ACC112 (cell line): Measurements from ENCODE around the gene PTPRE.

Experiments
- H2AFZ ChIP-seq: fragments of 200-600 bp; sonication (generic); one replicate; pipeline ENCODE4 v1.6.0; 2017; ENCODE audit warnings: antibody characterized with exemption, low read length; ENCODE audit not compliant: unreplicated experiment
- H3K27ac ChIP-seq: fragments of 200-600 bp; sonication (generic); 2 replicates; pipeline ENCODE4 v1.5.1; 2014; ENCODE audit warnings: low read depth, mild to moderate bottlenecking, antibody characterized with exemption, low read length, moderate library complexity
- H3K27me3 ChIP-seq: fragments of 200-600 bp; sonication (generic); 2 replicates; pipeline ENCODE4 v1.6.1; 2014; ENCODE audit warnings: mild to moderate bottlenecking, antibody characterized with exemption, low read length, moderate library complexity, mixed read lengths; ENCODE audit not compliant: insufficient read depth
- H3K36me3 ChIP-seq: fragments of 200-600 bp; sonication (generic); 2 replicates; pipeline ENCODE4 v1.6.1; 2016; ENCODE audit warnings: mild to moderate bottlenecking, antibody characterized with exemption, low read length, moderate library complexity, mixed read lengths; ENCODE audit not compliant: insufficient read depth
- H3K4me1 ChIP-seq: fragments of 200-600 bp; sonication (generic); one replicate; pipeline ENCODE4 v1.6.1; 2016; ENCODE audit warnings: low read length, mixed read lengths; ENCODE audit not compliant: insufficient read depth, unreplicated experiment, control insufficient read depth
- H3K4me3 ChIP-seq: fragments of 200-600 bp; sonication (generic); 2 replicates; pipeline ENCODE4 v1.5.1; 2014; ENCODE audit warnings: mild to moderate bottlenecking, low read depth, low read length
- H3K79me2 ChIP-seq: fragments of 200-600 bp; sonication (generic); one replicate; pipeline ENCODE4 v1.6.0; 2016; ENCODE audit warnings: low read length; ENCODE audit not compliant: control insufficient read depth, unreplicated experiment, insufficient read depth

PTPRE gene

DNA sequence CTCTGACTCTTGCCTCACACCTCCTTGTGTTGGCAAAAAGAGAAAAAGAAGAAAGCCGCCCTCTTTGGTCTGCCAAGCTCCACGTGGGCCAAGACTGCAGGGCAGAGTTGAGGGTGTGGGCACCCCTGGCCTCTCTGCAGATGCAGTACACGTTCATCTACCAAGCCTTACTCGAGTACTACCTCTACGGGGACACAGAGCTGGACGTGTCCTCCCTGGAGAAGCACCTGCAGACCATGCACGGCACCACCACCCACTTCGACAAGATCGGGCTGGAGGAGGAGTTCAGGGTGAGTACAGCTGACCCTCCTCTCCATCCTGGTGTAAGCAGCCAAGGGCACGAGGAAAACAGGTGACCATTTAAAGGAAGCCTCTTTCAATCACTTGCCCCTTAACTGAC, 163.3 kb downstream of the PTPRE start:
- H3K4me3 ChIP-seq = no peak overlapping the region
- peaks cover 3% of the 10 kb centered on the region for H3K4me1 ChIP-seq
- no peak overlapping the region for H3K27ac ChIP-seq
- no peaks in the 10 kb centered on the region for H3K79me2 ChIP-seq
- peaks cover 4% of the 10 kb centered on the region; the same call in 1 of the 2 replicates for H3K36me3 ChIP-seq
- no peak overlapping the region for H2AFZ ChIP-seq
- no peaks in the 10 kb centered on the region for H3K27me3 ChIP-seq

DNA sequence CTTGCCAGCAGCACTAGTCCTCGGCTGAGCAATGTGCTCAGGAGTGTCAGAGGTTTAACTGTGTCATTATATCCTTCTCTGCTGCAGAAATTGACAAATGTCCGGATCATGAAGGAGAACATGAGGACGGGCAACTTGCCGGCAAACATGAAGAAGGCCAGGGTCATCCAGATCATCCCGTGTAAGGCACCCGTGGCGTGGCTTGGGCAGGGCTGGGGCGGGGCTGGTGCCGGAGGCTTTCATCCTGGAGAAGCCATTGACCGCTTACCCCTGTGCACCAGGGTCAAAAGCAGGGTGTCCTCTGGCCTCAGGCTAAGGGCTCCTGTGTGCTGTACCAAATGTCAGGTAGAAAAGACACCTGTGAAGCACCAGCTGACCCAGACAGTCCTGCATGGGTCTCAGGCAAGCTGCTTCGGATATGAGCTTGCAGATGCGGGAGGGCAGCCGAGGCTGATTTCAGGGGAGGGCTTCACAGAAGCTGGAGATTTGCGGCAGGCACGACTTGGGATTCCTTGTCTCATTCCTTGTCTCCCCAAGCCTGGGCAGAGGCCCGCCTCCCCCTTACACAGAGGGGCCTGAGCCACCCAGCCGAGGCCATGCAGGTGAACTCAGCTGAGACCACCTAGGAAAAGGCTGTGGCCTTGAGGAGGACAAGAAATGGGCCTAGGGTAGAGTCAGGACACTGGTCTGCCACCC, 164.0 kb downstream of the PTPRE start:
- Histone ChIP-seq H3K79me2 (no peaks in the 10 kb centered on the region), H2AFZ (no peak overlapping the region), H3K4me1 (no peaks in the 10 kb centered on the region), H3K27ac (no peak overlapping the region), H3K4me3 (no peak overlapping the region), H3K27me3 (no peaks in the 10 kb centered on the region), H3K36me3 (peaks cover 4% of the 10 kb centered on the region; the same call in 1 of the 2 replicates)

DNA sequence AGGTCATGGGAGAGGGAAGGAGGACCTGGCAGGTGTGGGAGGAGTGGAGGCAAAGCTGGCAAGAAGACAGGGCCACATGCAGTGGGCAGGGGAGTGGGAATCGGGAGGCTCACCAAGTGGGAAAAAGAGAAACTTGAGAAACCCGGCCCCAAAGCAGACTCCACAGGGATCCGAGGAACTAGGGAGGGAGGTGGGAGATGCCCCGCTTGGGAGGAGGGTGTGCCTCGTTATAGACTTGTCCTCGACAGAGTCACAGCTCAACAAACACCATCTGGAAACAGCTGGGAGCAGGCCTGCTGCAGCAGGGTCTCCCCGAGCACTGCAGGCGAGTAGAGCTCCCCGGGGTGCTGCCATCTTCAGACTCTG, 164.5 kb downstream of the PTPRE start:
- no peaks in the 10 kb centered on the region for H3K4me1 ChIP-seq
- H3K79me2 ChIP-seq = no peaks in the 10 kb centered on the region
- no peak overlapping the region for H2AFZ ChIP-seq
- peaks cover 4% of the 10 kb centered on the region; the same call in 1 of the 2 replicates for H3K36me3 ChIP-seq
- no peak overlapping the region for H3K4me3 ChIP-seq
- no peaks in the 10 kb centered on the region for H3K27me3 ChIP-seq
- no peak overlapping the region for H3K27ac ChIP-seq

DNA sequence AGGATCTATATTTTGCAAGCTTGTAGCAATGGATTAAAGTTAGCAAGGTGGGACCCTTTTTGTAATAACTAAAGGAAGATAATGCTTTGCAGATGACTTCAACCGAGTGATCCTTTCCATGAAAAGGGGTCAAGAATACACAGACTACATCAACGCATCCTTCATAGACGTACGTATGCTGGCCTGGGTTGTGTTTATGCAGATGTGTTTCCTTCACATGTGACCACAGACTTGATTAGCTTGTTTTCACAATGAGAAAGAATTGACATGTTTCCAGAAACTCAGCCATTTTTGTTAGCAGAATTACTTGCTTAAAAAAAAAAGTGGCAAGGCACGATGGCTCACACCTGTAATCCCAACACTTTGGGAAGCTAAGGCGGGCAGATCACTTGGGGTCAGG, 165.1 kb downstream of the PTPRE start:
- Histone ChIP-seq H3K79me2 (no peaks in the 10 kb centered on the region), H3K27me3 (no peaks in the 10 kb centered on the region), H3K27ac (no peak overlapping the region), H3K4me1 (no peaks in the 10 kb centered on the region), H2AFZ (no peak overlapping the region), H3K4me3 (no peak overlapping the region), H3K36me3 (peaks cover 4% of the 10 kb centered on the region; the same call in 1 of the 2 replicates)

DNA sequence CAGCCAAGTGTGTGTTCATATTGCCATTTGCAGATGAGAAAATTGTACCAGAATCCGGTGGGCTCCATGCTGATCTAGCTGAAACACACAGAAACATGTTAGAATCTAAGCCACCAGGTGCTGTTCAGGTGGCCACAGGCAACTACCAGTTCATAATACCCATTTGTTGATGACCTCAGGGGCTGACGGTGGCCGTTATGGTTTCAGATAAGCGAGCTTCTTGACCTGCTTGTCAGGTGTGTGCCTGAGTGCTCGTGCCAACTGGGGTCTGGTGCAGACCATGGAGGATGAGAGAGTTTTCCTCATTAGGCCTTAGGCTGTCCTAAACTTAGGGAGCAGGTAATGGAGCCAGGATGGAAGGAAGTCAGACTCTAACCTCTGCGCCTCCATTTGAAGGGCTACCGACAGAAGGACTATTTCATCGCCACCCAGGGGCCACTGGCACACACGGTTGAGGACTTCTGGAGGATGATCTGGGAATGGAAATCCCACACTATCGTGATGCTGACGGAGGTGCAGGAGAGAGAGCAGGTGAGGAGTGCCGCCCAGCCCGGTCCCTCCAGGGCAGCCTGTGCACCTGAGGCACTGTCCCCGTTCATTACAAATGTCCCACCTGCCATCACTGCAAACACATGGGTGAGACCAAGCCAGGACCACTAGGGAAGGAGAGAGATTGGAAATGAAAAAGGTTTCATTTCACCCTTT, 166.2 kb downstream of the PTPRE start:
- Histone ChIP-seq H3K27ac (no peak overlapping the region), H3K27me3 (no peaks in the 10 kb centered on the region), H2AFZ (no peak overlapping the region), H3K36me3 (peaks cover 4% of the 10 kb centered on the region; the same call in 1 of the 2 replicates), H3K4me3 (no peak overlapping the region), H3K79me2 (no peaks in the 10 kb centered on the region), H3K4me1 (no peaks in the 10 kb centered on the region)

DNA sequence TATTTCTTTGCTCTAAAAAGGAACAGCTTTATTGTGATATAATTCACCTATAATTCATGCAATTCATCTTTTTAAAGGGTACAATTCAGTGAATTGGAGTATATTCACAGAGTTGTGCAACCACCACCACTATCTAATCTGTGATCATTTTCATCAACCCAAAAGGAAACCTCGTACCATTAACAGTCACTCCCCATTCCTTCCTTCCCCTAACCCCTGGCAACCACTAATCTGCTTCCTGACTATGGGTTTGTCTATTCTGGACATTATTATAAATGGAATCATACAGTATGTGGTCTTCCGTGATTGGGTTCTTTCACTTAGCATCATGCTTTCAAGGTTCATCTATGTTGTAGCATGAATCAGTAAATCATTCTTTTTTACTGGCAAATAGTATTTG, 167.0 kb downstream of the PTPRE start:
- Histone ChIP-seq H3K36me3 (peaks cover 4% of the 10 kb centered on the region; the same call in 1 of the 2 replicates), H3K4me1 (no peaks in the 10 kb centered on the region), H3K27me3 (no peaks in the 10 kb centered on the region), H3K79me2 (no peaks in the 10 kb centered on the region), H2AFZ (no peak overlapping the region), H3K4me3 (no peak overlapping the region), H3K27ac (no peak overlapping the region)

DNA sequence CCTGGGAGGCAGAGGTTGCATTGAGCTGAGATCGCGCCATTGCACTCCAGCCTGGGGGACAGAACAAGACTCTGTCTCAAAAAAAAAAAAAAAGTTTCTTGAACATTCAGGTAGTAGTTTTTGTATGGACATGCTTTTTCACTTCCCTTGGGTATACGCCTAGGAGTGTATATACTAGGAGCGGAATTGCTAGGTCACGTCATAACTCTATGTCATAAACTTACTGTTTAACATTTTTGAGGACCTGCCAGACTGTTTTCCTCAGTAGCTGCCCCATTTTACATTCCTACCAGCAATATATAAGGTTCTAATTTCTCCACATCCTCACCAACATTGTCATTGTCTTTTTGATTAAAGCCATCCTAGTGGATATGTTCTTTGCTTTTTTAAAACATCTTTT, 167.7 kb downstream of the PTPRE start:
- Histone ChIP-seq H3K4me3 (no peak overlapping the region), H2AFZ (no peak overlapping the region), H3K36me3 (peaks cover 4% of the 10 kb centered on the region; the same call in 1 of the 2 replicates), H3K79me2 (no peaks in the 10 kb centered on the region), H3K27ac (no peak overlapping the region), H3K4me1 (no peaks in the 10 kb centered on the region), H3K27me3 (no peaks in the 10 kb centered on the region)

DNA sequence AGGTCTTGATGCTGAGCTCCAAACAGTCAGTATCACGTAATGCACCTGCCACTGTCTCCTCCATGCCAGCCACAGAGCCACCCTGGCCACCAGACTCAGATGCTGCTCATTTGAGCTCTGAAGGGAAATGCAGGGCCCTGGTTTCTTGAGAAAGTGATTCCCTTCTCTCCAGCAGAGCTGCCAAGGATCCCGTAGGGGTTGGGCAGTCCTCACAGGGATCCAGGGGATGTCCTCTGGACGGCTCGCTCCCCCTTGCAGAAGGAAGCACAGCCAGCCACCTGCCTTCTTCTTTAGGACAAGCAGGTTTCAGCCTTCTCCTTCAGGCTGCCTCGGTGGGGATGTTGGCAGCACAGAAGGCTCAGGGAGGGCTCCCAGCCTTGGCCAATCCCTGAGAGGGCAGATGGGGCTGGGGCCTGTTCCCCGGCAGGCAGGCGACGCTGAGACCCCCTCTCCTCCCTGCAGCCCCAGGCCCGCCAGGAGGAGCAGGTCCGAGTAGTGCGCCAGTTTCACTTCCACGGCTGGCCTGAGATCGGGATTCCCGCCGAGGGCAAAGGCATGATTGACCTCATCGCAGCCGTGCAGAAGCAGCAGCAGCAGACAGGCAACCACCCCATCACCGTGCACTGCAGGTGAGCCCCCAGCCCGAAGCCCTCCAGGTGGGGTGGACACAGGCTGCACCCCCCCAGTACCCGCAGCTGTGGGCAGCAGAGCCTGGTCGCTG, 170.4 kb downstream of the PTPRE start:
- Histone ChIP-seq H3K36me3 (peaks cover 4% of the 10 kb centered on the region; the same call in 1 of the 2 replicates), H3K4me3 (no peak overlapping the region), H3K27me3 (no peaks in the 10 kb centered on the region), H3K27ac (no peak overlapping the region), H3K4me1 (no peaks in the 10 kb centered on the region), H3K79me2 (no peaks in the 10 kb centered on the region), H2AFZ (no peak overlapping the region)

DNA sequence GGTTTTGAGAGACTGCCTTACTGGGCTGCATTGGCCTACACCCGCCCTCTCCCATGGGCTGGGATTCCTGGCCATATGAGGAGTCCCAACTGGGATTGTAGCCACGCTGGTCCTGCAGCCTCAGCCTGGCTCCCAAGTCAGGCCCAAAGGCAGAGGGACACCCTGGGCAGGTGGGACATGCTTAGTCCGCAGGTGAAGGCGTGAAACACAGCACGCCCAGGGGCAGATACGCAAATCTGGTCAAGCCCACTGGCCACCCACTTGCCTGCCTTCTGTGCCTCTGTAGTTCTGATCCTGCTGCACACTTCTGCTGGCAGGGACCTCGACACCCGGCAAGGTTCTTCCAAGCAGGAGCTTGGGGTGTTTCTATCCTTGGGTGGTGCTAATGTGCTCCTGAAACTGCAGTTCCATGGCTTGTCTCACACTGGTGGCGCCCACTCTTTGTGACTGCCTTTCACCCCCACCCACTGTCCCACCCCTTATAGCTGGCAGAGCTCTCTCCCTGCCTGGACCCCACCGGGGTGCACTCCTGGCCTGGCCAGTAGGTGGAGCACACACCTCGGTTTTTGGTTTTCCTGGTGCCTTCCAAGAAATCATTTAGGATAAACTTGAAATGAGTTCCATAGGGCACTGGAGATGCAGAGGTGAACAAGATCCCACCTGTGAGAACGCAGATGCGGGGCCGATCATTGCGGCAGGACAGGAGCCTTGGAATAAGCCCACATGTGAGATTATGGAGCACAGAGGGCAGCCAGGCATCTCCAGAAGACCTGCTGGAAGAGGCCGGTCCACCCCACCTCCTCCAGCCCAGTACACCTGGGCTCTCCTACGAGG, 171.4 kb downstream of the PTPRE start:
- no peaks in the 10 kb centered on the region for H3K4me1 ChIP-seq
- H3K4me3 ChIP-seq = no peak overlapping the region
- H3K79me2 ChIP-seq = no peaks in the 10 kb centered on the region
- peaks cover 4% of the 10 kb centered on the region; the same call in 1 of the 2 replicates for H3K36me3 ChIP-seq
- H3K27me3 ChIP-seq = no peaks in the 10 kb centered on the region
- no peak overlapping the region for H2AFZ ChIP-seq
- H3K27ac ChIP-seq = no peak overlapping the region

DNA sequence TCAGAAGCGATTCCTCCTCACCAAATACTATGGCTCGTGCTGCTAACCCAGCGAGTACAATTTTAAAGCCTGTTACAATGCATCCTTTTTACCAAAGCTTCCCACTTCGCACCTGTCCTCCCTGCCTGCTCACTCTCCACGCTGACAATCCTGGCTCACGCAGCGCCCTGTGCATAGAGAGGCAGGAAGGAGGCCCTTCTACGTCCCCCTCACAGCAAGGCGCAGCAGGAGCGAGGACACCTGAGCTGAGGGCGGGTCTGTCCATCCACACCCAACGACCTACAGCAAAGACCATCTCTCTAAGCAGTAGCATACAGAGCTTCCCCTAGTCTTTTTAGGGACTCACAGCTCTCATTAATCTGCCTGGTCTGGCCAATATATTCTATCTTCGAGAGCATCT, 173.3 kb downstream of the PTPRE start:
- no peak overlapping the region for H3K4me3 ChIP-seq
- H3K36me3 ChIP-seq = no peaks in the 10 kb centered on the region
- H3K27ac ChIP-seq = no peak overlapping the region
- H3K79me2 ChIP-seq = no peaks in the 10 kb centered on the region
- H3K27me3 ChIP-seq = no peaks in the 10 kb centered on the region
- no peak overlapping the region for H2AFZ ChIP-seq
- no peaks in the 10 kb centered on the region for H3K4me1 ChIP-seq
